Measurements from ENCODE around the gene RELCH.

DNA sequence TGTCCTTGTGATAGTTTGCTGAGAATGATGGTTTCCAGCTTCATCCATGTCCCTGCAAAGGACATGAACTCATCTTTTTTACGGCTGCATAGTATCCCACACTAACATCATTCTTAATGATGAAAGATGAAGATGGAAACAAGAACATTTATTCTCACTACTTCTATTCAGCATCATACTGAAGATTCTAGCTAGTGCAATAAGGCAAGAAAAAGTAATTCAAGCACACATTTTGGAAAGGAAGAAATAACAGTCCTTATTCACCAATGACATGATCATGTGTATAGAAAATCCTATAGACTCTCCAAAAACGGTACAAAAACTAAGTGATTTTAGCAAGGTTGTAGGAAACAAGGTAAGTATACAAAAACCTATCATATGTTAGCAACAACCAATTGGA is 37.2 kb downstream of the RELCH start:
- TF ChIP-seq, protein P1, sequence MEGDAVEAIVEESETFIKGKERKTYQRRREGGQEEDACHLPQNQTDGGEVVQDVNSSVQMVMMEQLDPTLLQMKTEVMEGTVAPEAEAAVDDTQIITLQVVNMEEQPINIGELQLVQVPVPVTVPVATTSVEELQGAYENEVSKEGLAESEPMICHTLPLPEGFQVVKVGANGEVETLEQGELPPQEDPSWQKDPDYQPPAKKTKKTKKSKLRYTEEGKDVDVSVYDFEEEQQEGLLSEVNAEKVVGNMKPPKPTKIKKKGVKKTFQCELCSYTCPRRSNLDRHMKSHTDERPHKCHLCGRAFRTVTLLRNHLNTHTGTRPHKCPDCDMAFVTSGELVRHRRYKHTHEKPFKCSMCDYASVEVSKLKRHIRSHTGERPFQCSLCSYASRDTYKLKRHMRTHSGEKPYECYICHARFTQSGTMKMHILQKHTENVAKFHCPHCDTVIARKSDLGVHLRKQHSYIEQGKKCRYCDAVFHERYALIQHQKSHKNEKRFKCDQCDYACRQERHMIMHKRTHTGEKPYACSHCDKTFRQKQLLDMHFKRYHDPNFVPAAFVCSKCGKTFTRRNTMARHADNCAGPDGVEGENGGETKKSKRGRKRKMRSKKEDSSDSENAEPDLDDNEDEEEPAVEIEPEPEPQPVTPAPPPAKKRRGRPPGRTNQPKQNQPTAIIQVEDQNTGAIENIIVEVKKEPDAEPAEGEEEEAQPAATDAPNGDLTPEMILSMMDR (IDR thresholded peaks at IDR 0.05; ENCODE audit: low read length) = no peak
- TF ChIP-seq EZH2phosphoT487 (IDR thresholded peaks at IDR 0.05; ENCODE audit: low read length) = no peak
